GM18873 (cell line): ENCODE data around the gene ANXA3.
"Not testable (repeated sequence)": the region's sequence is repeated elsewhere in the genome, so short reads cannot be mapped to it uniquely, and the experiment has no call there.

ENCODE experiments used
- ATAC-seq: cut with Tn5 transposase; IDR thresholded peaks from one replicate; pipeline ENCODE4 v1.9.1; 2021; ENCODE audit warnings: mild to moderate bottlenecking, moderate library complexity, moderate number of reproducible peaks; ENCODE audit not compliant: unreplicated experiment, low FRiP score

Gene ANXA3

DNA sequence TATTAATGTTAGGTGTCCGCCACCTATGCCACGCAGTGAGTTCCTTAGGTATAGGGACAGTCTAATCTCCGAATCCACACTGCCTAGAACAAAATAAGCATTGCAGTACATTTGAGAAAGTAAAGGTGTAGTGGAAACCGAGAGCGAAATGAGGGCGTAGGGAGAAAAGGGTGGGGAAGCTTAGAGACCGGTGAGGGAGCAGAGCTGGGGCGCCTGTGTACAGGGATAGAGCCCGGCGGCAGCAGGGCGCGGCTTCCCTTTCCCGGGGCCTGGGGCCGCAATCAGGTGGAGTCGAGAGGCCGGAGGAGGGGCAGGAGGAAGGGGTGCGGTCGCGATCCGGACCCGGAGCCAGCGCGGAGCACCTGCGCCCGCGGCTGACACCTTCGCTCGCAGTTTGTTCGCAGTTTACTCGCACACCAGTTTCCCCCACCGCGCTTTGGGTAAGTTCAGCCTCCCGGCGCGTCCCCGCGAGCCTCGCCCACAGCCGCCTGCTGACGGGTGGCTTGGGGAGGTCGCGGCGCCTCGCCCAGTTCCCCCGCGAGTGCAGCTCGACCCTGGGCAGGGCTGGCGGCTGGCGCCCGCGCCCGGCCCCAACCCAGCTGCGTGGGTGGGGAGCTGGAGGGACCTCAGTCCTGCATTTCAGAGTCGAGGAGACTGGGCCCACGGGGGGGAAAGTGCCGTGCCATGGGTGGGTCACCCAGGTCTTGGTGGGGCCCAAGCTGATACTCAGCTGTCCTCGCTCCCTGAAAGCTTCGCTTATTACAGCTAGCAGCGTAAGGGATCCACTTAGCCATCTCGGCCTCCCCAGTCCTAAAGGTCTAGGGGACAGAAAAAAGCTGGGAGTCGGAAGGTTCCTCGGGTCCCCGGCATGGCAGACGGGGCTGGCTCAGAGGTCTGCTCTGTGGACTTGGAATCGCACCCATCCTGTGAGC is at the start of gene ANXA3:
Gene ANXA3 (plus strand): TSS at position 351 of the 932 bp plus-strand sequence. CDS start 2,704 bp downstream, outside the sequence.
- no peak for ATAC-seq

- ATAC-seq: not testable (repeated sequence)
These were observed 45.3 kb upstream of the ANXA3 start for GRCh38 chr4:78506260-78506659.

GRCh38 chr4:78509043-78509442 is 42.5 kb upstream of the ANXA3 start:
- no peak for ATAC-seq

DNA sequence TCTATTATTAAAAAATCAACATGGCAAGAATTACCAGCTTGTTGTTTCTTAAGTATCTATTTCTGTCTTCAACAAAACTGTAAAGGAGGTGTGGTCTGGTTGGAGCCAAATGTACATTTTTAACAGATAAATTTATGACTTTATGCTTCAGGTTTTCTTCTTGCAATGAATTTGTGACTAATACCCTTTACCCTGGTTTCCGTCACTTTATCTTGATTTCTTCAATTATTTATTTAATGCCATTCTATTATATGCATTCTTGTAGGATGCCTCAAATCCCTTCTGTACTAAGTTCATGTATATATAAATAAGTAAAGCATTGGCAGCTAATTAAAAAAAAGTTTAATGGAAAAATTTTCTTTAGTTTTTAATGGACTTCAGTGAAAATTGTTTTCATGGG is 41.5 kb upstream of the ANXA3 start:
- no peak for ATAC-seq

DNA sequence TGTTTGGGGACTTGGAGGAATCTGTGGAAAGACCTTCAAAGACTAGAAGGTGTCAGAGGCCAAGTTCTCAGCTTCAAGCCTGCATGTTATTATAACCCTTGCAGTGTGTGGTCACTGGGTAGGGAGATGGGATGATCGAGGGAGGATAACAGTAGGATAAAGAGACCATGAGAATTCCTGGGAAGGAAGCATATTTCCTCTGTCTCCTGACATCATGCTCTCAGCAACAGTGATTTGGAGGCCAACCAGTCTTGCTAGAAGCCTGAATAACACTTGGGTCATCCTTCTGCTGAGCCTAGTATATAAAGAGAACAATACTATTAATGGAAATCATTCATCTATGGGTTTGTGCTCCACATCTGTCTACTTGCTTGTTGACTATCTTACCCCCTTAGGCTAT is 40.9 kb upstream of the ANXA3 start:
- ATAC-seq: no peak

DNA sequence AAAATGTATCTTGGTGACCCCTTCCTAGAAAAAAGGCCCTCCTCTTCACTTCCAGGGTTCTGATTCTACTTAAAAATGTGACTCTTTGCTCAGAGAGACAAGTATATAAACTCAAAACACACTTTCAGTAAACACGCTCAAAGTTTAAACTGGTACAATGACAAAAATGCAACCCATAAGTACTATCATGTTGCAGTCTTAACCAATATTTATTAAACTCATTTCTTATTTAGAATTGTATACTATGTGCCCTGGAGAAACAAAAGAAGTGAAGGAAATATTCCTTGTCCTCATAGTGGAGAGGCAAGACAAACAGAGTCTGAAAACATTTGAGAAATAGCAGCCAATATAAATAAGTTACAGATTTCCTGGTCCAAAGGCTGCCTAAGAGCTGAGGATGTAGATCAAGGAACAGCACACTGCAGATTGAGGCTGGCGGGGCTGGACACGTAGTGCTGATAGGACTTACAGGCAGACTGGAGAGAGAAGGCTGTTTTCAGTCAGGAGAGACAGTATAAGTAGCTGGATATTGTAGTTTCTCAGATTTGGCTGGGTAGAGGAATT is 39.1 kb upstream of the ANXA3 start:
- no peak for ATAC-seq

DNA sequence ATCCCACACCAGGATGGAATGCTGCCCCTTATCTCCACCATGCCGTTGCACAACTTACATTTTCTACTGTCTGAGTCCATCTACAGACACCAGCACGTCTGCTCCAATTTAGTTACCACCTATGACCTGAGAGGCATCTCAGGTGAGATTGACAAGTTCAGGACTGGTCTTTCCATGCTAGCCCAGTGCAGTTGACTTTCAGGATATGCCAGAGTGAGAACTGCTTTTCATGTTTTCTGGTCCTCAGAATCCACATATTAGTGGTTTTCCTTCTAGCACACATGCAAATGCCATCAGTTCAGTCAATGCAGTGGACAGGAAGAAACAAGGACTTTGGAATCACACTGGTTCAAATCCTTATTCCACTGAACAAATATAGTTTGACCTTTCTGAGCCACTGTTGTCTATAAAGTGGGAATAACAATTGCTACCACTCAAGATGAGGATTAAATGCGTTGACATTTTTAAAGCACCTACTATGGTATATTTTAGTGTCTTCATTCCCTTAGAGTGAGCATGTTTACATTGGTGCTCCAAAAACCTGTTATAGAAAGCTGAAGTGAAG is 38.1 kb upstream of the ANXA3 start:
- ATAC-seq: no peak

DNA sequence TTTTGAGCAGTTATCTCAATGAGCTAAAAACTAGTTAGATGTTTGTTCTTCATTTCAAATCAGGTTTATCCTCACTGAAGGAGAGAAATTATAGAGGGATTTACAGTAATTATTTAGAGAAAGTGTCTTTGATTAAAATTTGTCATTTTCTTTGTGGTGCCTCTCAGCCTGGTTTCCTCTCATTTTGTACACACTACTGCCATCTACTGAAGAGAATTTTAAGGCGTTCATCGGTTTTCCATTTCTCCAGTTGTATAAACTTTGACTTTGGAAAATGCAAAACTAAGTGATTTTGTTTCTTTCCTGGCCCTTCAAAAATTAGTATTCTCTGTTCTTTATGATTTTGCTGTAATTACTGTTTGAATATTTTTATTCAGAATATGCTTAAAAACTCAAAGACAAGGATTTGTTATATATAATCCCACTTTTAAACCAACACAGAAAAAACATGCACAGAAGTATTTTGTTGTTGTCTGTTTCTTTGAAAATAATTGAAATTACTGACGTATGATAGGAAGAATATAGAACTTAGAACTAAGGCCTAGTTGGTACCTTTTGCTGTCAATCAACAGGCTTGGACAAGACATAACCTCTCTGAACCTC is 34.4 kb upstream of the ANXA3 start:
- no peak for ATAC-seq

- no peak for ATAC-seq
These were observed 33.0 kb upstream of the ANXA3 start for GRCh38 chr4:78518561-78518960.

DNA sequence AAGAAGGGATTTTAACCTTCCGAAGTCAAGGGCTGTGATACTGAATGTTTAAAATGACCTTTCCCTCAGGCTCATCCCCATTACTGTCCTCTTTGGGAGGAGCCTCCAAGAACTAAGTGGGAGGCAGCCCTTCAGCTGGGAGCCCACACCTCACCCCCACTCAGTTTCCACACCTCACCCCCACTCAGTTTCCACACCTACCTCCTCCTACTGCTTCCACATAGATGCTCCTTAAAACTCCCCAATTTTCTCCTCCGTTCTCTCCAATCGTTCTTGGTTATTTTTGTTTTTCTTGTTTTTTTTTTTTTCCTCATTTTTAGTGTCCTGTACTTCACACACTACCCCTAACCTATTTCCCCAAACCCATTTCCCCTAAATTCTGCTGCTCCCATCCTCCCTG is 31.6 kb upstream of the ANXA3 start:
- ATAC-seq: no peak

GRCh38 chr4:78520808-78521226 is 30.8 kb upstream of the ANXA3 start:
- no peak for ATAC-seq

- ATAC-seq: no peak
These were observed 27.6 kb upstream of the ANXA3 start for GRCh38 chr4:78524009-78524408.

- no peak for ATAC-seq
These were observed 26.0 kb upstream of the ANXA3 start for GRCh38 chr4:78525559-78525958.

GRCh38 chr4:78527103-78527502 is 24.5 kb upstream of the ANXA3 start:
- no peak for ATAC-seq

GRCh38 chr4:78527555-78527954 is 24.0 kb upstream of the ANXA3 start:
- no peak for ATAC-seq

DNA sequence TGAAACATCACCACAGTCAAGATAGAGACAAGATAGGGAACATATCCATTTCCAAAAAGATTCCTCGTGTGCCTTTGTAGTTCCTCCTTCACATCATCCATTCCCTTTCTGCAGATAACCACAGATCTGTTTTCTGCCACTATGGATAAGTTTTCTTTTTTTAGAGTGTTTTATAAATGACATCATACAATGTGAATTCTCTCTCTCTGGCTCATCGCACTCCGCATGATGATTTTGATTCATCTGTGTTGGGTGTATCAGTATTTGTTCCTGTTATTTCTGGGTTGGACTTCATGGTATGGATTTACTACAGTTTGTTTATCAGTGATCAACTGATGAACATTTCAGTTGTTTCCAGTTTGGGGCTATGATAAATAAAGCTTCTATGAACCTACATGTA is 23.2 kb upstream of the ANXA3 start:
- ATAC-seq: no peak

DNA sequence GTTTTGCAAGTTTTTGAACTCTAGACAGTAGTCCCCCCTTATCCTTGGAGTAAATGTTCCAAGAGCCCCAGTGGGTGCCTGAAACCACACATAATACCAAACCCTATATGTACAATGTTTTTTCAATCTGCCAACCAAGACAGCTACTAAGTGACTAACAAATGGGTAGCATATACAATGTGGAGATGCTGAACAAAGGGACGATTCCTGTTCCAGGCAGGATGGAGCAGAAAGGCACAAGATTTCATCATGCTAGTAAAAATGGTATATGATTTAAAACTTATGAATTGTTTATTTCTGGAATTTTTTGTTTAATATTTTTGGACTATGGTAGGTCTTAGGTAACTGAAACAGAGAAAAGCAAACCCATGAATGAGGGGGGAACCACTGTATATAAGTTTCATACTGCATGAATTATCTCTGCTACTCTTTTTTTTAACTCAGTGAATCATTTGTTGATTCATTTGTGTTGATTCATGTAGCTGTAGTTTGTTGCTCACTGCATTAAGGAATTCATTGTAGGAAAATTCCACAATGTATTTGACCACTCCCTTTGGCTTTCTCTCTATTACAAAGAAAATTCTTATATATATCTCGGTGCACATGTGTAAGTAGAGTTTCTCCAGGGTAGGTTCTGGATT is 21.9 kb upstream of the ANXA3 start:
- no peak for ATAC-seq

DNA sequence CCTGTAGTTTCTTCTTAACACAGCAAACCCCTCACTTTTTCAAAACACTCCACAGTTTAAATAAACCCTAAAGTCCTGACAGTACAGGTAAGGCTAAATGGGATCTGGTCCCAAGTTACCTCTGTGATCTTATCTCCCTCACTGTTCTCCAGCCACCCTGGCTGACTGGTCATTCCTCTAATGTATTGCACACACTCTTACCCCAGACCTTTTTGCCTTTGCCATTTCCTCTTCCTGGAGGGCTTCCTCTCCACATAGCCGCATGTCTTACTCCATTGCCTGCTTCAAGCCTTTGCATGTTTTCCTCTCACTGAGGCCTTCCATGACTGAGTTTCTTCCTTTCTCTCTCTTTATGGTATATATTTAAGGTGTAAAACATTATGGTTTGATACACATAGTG is 19.5 kb upstream of the ANXA3 start:
- no peak for ATAC-seq

- ATAC-seq: no peak
These were observed 17.7 kb upstream of the ANXA3 start for GRCh38 chr4:78533854-78534253.

- no peak for ATAC-seq
These were observed 17.1 kb upstream of the ANXA3 start for GRCh38 chr4:78534286-78534955.
